IMR-90 (cell line): Measurements from ENCODE around the gene NARF. TPM values are rescaled to one million over a fixed set of nuclear protein-coding genes. Genes with fewer than 3 reads are reported as not detected.

Experiments
- ATAC-seq: fragments of 200-7000 bp; cut with Tn5 transposase; 2 replicates; pipeline ENCODE4 v1.9.1; 2020; ENCODE audit warnings: low read depth, mild to moderate bottlenecking, moderate library complexity
- BruUV-seq: library from RNA; stranded (reverse); fragments of 400-500 nt; replicated peaks from 2 replicates; lab custom pipeline; 2021; lab: Mats Ljungman, UMichigan
- CTCF ChIA-PET: fragments of 300-600 bp; formaldehyde crosslinking; extraction: SDS; loops from one replicate; lab custom pipeline; 2021; ENCODE audit warnings: antibody characterized with exemption; lab: Yijun Ruan, JAX
- POLR2A ChIA-PET: fragments of 300-600 bp; sonication (Branson Sonifier 250); formaldehyde crosslinking; loops from one replicate; lab custom pipeline; 2022; ENCODE audit warnings: antibody characterized with exemption; ENCODE audit not compliant: unreplicated experiment; lab: Charles Lee
- DNase-seq: peaks from one replicate; pipeline ENCODE4 v3.0.0; 2013
- H2AFZ ChIP-seq: replicated peaks from 2 replicates; pipeline ENCODE3; 2013; ENCODE audit warnings: low read length, mild to moderate bottlenecking; ENCODE audit not compliant: poor library complexity
- H2AK5ac ChIP-seq: 2 replicates; pipeline ENCODE4 v1.6.1; 2013; ENCODE audit warnings: low read depth, low read length, inconsistent platforms
- H2AK9ac ChIP-seq: replicated peaks from 2 replicates; pipeline ENCODE3; 2013; ENCODE audit warnings: mild to moderate bottlenecking, low read depth, low read length, moderate library complexity; ENCODE audit not compliant: poor library complexity
- H2BK120ac ChIP-seq: 2 replicates; pipeline ENCODE4 v1.6.1; 2013; ENCODE audit warnings: low read depth, low read length, inconsistent platforms
- H2BK15ac ChIP-seq: 3 replicates; pipeline ENCODE4 v1.6.1; 2013; ENCODE audit warnings: low read depth, low read length, inconsistent platforms
- H2BK20ac ChIP-seq: 2 replicates; pipeline ENCODE4 v1.6.1; 2013; ENCODE audit warnings: low read depth, mild to moderate bottlenecking, inconsistent platforms, low read length, moderate library complexity
- H2BK5ac ChIP-seq: 2 replicates; pipeline ENCODE4 v1.6.1; 2013; ENCODE audit warnings: mild to moderate bottlenecking, low read depth, low read length, inconsistent platforms; ENCODE audit not compliant: poor library complexity, severe bottlenecking
- H3K14ac ChIP-seq: replicated peaks from 2 replicates; pipeline ENCODE4 v1.6.1; 2013; ENCODE audit warnings: low read depth, low read length, inconsistent platforms
- H3K18ac ChIP-seq: 2 replicates; pipeline ENCODE4 v1.6.1; 2013; ENCODE audit warnings: low read depth, low read length, control low read depth
- H3K23ac ChIP-seq: 2 replicates; pipeline ENCODE4 v1.6.1; 2013; ENCODE audit warnings: low read depth, low read length, inconsistent platforms
- H3K27ac ChIP-seq: 2 replicates; pipeline ENCODE4 v1.5.1; 2013; ENCODE audit warnings: mild to moderate bottlenecking, control low read depth, low read length; ENCODE audit not compliant: insufficient read depth
- H3K27me3 ChIP-seq: 2 replicates; pipeline ENCODE4 v1.6.1; 2013; ENCODE audit warnings: low read length; ENCODE audit not compliant: control insufficient read depth, insufficient read depth
- H3K36me3 ChIP-seq: 2 replicates; pipeline ENCODE4 v1.6.1; 2013; ENCODE audit warnings: low read length, mixed read lengths; ENCODE audit not compliant: control insufficient read depth, insufficient read depth
- H3K4ac ChIP-seq: 2 replicates; pipeline ENCODE4 v1.6.1; 2013; ENCODE audit warnings: low read depth, low read length, inconsistent platforms
- H3K4me1 ChIP-seq: 2 replicates; pipeline ENCODE4 v1.6.1; 2013; ENCODE audit warnings: low read length, mixed read lengths; ENCODE audit not compliant: control insufficient read depth, insufficient read depth
- H3K4me2 ChIP-seq: 2 replicates; pipeline ENCODE4 v1.6.1; 2013; ENCODE audit warnings: low read depth, mild to moderate bottlenecking, control low read depth, low read length, moderate library complexity
- H3K4me3 ChIP-seq: 2 replicates; pipeline ENCODE4 v1.5.1; 2013; ENCODE audit warnings: low read depth, mild to moderate bottlenecking, control low read depth, low read length, moderate library complexity; ENCODE audit not compliant: insufficient read depth
- H3K56ac ChIP-seq: 2 replicates; pipeline ENCODE4 v1.6.1; 2013; ENCODE audit warnings: low read length, inconsistent platforms; ENCODE audit not compliant: insufficient read depth; ENCODE audit errors: extremely low read depth
- H3K79me1 ChIP-seq, 2 experiments: 2 replicates each; pipeline ENCODE4 v1.6.1; 2013; ENCODE audit warnings: low read length in 2 of 2, inconsistent platforms in 1 of 2, low read depth in 1 of 2
- H3K9ac ChIP-seq: 2 replicates; pipeline ENCODE4 v1.6.1; 2013; ENCODE audit warnings: low read depth, low read length, control low read depth
- H3K9me1 ChIP-seq: 2 replicates; pipeline ENCODE4 v1.6.1; 2013; ENCODE audit warnings: low read length, inconsistent platforms; ENCODE audit not compliant: insufficient read depth
- H3K9me3 ChIP-seq: 2 replicates; pipeline ENCODE4 v1.6.1; 2013; ENCODE audit warnings: low read length; ENCODE audit not compliant: control insufficient read depth, insufficient read depth
- H4K20me1 ChIP-seq: 2 replicates; pipeline ENCODE4 v1.6.1; 2013; ENCODE audit warnings: low read length, inconsistent platforms; ENCODE audit not compliant: insufficient read depth
- H4K5ac ChIP-seq: 2 replicates; pipeline ENCODE4 v1.6.1; 2013; ENCODE audit warnings: mild to moderate bottlenecking, low read depth, low read length, control low read depth
- H4K8ac ChIP-seq, 2 experiments: 2 replicates each; pipeline ENCODE4 v1.6.1; 2013; ENCODE audit warnings: low read depth in 2 of 2, low read length in 2 of 2, control low read depth in 1 of 2, inconsistent platforms in 1 of 2
- H4K91ac ChIP-seq: 2 replicates; pipeline ENCODE4 v1.6.1; 2013; ENCODE audit warnings: low read depth, low read length, inconsistent platforms; ENCODE audit not compliant: insufficient read depth
- BHLHE40 ChIP-seq: fragments of 150-350 bp; IDR thresholded peaks from 2 replicates; pipeline ENCODE4 v1.6.1; 2016; ENCODE audit warnings: mild to moderate bottlenecking, low read depth, low read length
- CEBPB ChIP-seq: IDR thresholded peaks from 2 replicates; pipeline ENCODE4 v1.6.1; 2012; ENCODE audit warnings: low read depth, low read length, improper control_type of control experiment
- CHD1 ChIP-seq: IDR thresholded peaks from 2 replicates; pipeline ENCODE4 v1.6.1; 2012; ENCODE audit warnings: low read depth, low read length, improper control_type of control experiment
- ELK1 ChIP-seq: fragments of 150-350 bp; IDR thresholded peaks from 2 replicates; pipeline ENCODE4 v1.6.1; 2016; ENCODE audit warnings: low read depth, mild to moderate bottlenecking, low read length, moderate library complexity, borderline replicate concordance
- FOS ChIP-seq: fragments of 150-350 bp; IDR thresholded peaks from 2 replicates; pipeline ENCODE4 v1.6.1; 2016; ENCODE audit warnings: low read depth, low read length
- MAFK ChIP-seq: IDR thresholded peaks from 2 replicates; pipeline ENCODE4 v1.6.1; 2012; ENCODE audit warnings: low read depth, low read length, improper control_type of control experiment
- MAZ ChIP-seq: IDR thresholded peaks from 2 replicates; pipeline ENCODE4 v1.6.1; 2012; ENCODE audit warnings: low read depth, mild to moderate bottlenecking, low read length, improper control_type of control experiment, moderate library complexity, borderline replicate concordance
- MXI1 ChIP-seq: IDR thresholded peaks from 2 replicates; pipeline ENCODE4 v1.6.1; 2012; ENCODE audit warnings: low read depth, mild to moderate bottlenecking, low read length, moderate library complexity, borderline replicate concordance
- NFE2L2 ChIP-seq: fragments of 150-350 bp; IDR thresholded peaks from 2 replicates; pipeline ENCODE4 v1.6.1; 2016; ENCODE audit warnings: low read depth, mild to moderate bottlenecking, low read length
- POLR2A ChIP-seq: IDR thresholded peaks from 2 replicates; pipeline ENCODE4 v1.6.1; 2012; ENCODE audit warnings: mild to moderate bottlenecking, low read depth, low read length
- RAD21 ChIP-seq: IDR thresholded peaks from 2 replicates; pipeline ENCODE4 v1.6.1; 2012; ENCODE audit warnings: low read length, improper control_type of control experiment
- RCOR1 ChIP-seq: IDR thresholded peaks from 2 replicates; pipeline ENCODE4 v1.6.1; 2012; ENCODE audit warnings: mild to moderate bottlenecking, low read length, improper control_type of control experiment; ENCODE audit not compliant: insufficient replicate concordance
- RFX5 ChIP-seq: IDR thresholded peaks from 2 replicates; pipeline ENCODE4 v1.8.0; 2012; ENCODE audit warnings: low read depth, mild to moderate bottlenecking, low read length, moderate library complexity
- SMC3 ChIP-seq: fragments of 150-350 bp; IDR thresholded peaks from 2 replicates; pipeline ENCODE4 v1.6.1; 2016; ENCODE audit warnings: low read depth, mild to moderate bottlenecking, antibody characterized with exemption, low read length, moderate library complexity
- USF2 ChIP-seq: fragments of 150-350 bp; IDR thresholded peaks from 2 replicates; pipeline ENCODE4 v1.6.1; 2017; ENCODE audit warnings: mild to moderate bottlenecking, antibody characterized with exemption, low read length, low read depth
- WGBS, 2 experiments: methylation state at CpG; one replicate each; pipeline versions ENCODE4 v1.1.5 to v1.1.7; 2013; ENCODE audit warnings: missing lambda C conversion rate in 2 of 2; ENCODE audit not compliant: insufficient read length in 1 of 2; ENCODE audit errors: extremely low coverage in 2 of 2; 5-methylcytosine and 5-hydroxymethylcytosine counted together
- dilution Hi-C: fragments of 300-500 bp; cut with HindIII; formaldehyde crosslinking; loops from one replicate; pipeline ENCODE4 v1.14.3; 2018; ENCODE audit warnings: low sequenced_read_pairs; ENCODE audit not compliant: unreplicated experiment
- in situ Hi-C: fragments of 300-500 bp; cut with MboI; formaldehyde crosslinking; loops from 3 replicates; pipeline ENCODE4 v1.14.3; 2019; ENCODE audit warnings: low sequenced_read_pairs, inconsistent platforms, mixed read lengths
- intact Hi-C: fragments of 100-400 bp; cut with micrococcal nuclease; formaldehyde crosslinking; loops from 2 replicates; pipeline ENCODE4 v1.10.0; 2022
- polyA plus RNA-seq, 3 experiments: library from polyadenylated mRNA; depleted of rRNA; stranded (reverse); fragments of >200 nt; gene quantifications; 2 replicates each; pipeline ENCODE4 v1.2.3, GENCODE V29; 2012; ENCODE audit warnings: low replicate concordance in 1 of 3
- total RNA-seq: library from RNA; depleted of rRNA; stranded (reverse); fragments of >200 nt; gene quantifications from 2 replicates; pipeline ENCODE4 v1.2.3, GENCODE V29; 2012
- TF ChIP-seq, protein P1 (sequence below): conservative IDR thresholded peaks from 2 replicates; pipeline ENCODE4 v1.5.1; 2012; ENCODE audit warnings: mild to moderate bottlenecking, low read depth, low read length, improper control_type of control experiment

NARF gene
- total and polyA plus RNA-seq, 2 of the 4 experiments (the other 2 are of a cell fraction) = 83.7 to 94.8 TPM

DNA sequence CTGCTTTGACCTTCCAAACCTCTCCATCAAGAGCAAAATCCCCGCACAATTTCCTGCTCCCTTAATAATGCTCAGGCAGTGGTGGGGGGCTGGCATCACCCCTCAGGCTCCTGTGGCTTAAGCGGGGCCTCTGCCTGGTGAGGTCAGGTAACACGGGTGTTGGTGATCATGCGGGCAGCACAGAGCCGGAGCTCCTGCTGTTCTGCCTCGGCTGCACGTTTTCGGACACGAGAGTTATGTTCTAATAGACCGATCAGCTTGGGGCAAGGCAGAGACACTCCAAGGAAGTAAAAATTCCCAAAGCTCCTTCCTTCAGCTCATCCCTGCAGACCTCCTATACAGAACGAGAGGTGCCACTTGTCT lies 6.0 kb downstream of the NARF start:
- ChIA-PET POLR2A (no interaction called here), CTCF (no interaction called here)
- Histone ChIP-seq H3K23ac (no peak overlapping the region), H2BK15ac (no peak overlapping the region), H4K8ac (no peak overlapping the region), H3K18ac (no peak overlapping the region), H4K20me1 (peaks cover 8% of the 10 kb centered on the region; the same call in 1 of the 2 replicates), H2AFZ (no peak overlapping the region), H3K4me2 (no peak overlapping the region), H3K27ac (no peak overlapping the region), H2BK5ac (no peak overlapping the region), H3K27me3 (no peaks in the 10 kb centered on the region), H3K9me3 (no peaks in the 10 kb centered on the region), H3K4me1 (no peaks in the 10 kb centered on the region), H3K9ac (no peak overlapping the region), H4K91ac (no peak overlapping the region), H3K4ac (no peak overlapping the region), H3K79me1 (peaks cover 3 to 36% of the 10 kb centered on the region in 2 experiments), H3K14ac (no peak overlapping the region), H2BK20ac (no peak overlapping the region), H2AK5ac (no peak overlapping the region), H2AK9ac (no peak overlapping the region), H2BK120ac (no peak overlapping the region), H4K5ac (no peak overlapping the region), H3K56ac (no peak overlapping the region), H3K9me1 (peaks cover 3% of the 10 kb centered on the region; the same call in 1 of the 2 replicates), H3K36me3 (peaks cover 58% of the 10 kb centered on the region), H3K4me3 (no peak overlapping the region)
- no TSS peak for BruUV-seq
- dilution Hi-C loops (no loop called here), in situ Hi-C loops (no loop called here), intact Hi-C loops (no loop called here)
- DNase-seq (no peak), ATAC-seq (no peak)
- 98% methylated on average over 6 of the region's 11 CpGs; no CpG with 5 or more reads in 1 of the 2 experiments for WGBS, 2 experiments
- TF ChIP-seq ELK1 (no peak), FOS (no peak), MXI1 (no peak), MAFK (no peak), RFX5 (no peak), SMC3 (no peak), RAD21 (no peak), MAZ (no peak), POLR2A (no peak), USF2 (no peak), NFE2L2 (no peak), BHLHE40 (no peak), CEBPB (no peak), RCOR1 (no peak), CHD1 (no peak)
- TF ChIP-seq, protein P1, sequence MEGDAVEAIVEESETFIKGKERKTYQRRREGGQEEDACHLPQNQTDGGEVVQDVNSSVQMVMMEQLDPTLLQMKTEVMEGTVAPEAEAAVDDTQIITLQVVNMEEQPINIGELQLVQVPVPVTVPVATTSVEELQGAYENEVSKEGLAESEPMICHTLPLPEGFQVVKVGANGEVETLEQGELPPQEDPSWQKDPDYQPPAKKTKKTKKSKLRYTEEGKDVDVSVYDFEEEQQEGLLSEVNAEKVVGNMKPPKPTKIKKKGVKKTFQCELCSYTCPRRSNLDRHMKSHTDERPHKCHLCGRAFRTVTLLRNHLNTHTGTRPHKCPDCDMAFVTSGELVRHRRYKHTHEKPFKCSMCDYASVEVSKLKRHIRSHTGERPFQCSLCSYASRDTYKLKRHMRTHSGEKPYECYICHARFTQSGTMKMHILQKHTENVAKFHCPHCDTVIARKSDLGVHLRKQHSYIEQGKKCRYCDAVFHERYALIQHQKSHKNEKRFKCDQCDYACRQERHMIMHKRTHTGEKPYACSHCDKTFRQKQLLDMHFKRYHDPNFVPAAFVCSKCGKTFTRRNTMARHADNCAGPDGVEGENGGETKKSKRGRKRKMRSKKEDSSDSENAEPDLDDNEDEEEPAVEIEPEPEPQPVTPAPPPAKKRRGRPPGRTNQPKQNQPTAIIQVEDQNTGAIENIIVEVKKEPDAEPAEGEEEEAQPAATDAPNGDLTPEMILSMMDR = no peak
